ENCODE measurements around the gene BMP15. TPM values are rescaled to one million over a fixed set of nuclear protein-coding genes. Genes with fewer than 3 reads are reported as not detected.

BMP15 gene
- total RNA-seq, 2 donors from 2014 or later: not detected

GRCh38 chrX:50952406-50952805, 41.9 kb downstream of the BMP15 start:
- Histone ChIP-seq H3K27ac (no peak overlapping the region), H3K9me3 (peaks cover 0 to 19% of the 10 kb centered on the region in 2 donors), H3K4me3 (no peak overlapping the region), H3K4me1 (no peaks in the 10 kb centered on the region), H3K36me3 (no peaks in the 10 kb centered on the region), H3K27me3 (no peaks in the 10 kb centered on the region)
- no peak for TF ChIP-seq CTCF (IDR thresholded peaks at IDR 0.05)
- DNase-seq (ENCODE audit: low spot score): no peak

GRCh38 chrX:50953832-50954231, 43.3 kb downstream of the BMP15 start:
- Histone ChIP-seq H3K4me3 (no peak overlapping the region), H3K36me3 (no peaks in the 10 kb centered on the region), H3K9me3 (peaks cover 0 to 19% of the 10 kb centered on the region in 2 donors), H3K27ac (no peak overlapping the region), H3K4me1 (no peaks in the 10 kb centered on the region), H3K27me3 (no peaks in the 10 kb centered on the region)
- TF ChIP-seq CTCF (IDR thresholded peaks at IDR 0.05): no peak
- DNase-seq (ENCODE audit: low spot score): no peak

- no peaks in the 10 kb centered on the region for H3K9me3 ChIP-seq
- no peak for DNase-seq (ENCODE audit: low spot score)
- H3K4me3 ChIP-seq: no peak overlapping the region
- no peak for TF ChIP-seq CTCF (IDR thresholded peaks at IDR 0.05)
- no peaks in the 10 kb centered on the region for H3K36me3 ChIP-seq
- H3K4me1 ChIP-seq: no peaks in the 10 kb centered on the region
- H3K27ac ChIP-seq: no peak overlapping the region
- no peaks in the 10 kb centered on the region for H3K27me3 ChIP-seq
These were observed 51.6 kb downstream of the BMP15 start for GRCh38 chrX:50962156-50962555.

GRCh38 chrX:50963842-50964241, 53.3 kb downstream of the BMP15 start:
- no peak for TF ChIP-seq CTCF (IDR thresholded peaks at IDR 0.05)
- Histone ChIP-seq H3K27me3 (no peaks in the 10 kb centered on the region), H3K27ac (no peak overlapping the region)

More at GRCh38 chrX:50963842-50964241, 53.3 kb downstream of the BMP15 start:
- H3K9me3 ChIP-seq: no peaks in the 10 kb centered on the region
- DNase-seq (ENCODE audit: low spot score): no peak
- no peak overlapping the region for H3K4me3 ChIP-seq
- no peaks in the 10 kb centered on the region for H3K4me1 ChIP-seq
- H3K36me3 ChIP-seq: no peaks in the 10 kb centered on the region

Other genes starting within 250 kb of the BMP15 start
- 10 to 100 TPM in 1 of 2 donors, 1 to 10 TPM in 1; 9.2 to 13.6 TPM for gene SHROOM4, start 96.5 kb upstream of the BMP15 start, total RNA-seq

All from right atrium auricular region (tissue), 2 donors.